Measurements from ENCODE around the gene GLIPR2. TPM values are rescaled to one million over a fixed set of nuclear protein-coding genes. Genes with fewer than 3 reads are reported as not detected.
A peak's percentile ranks its signal among the peaks of the same experiment; 100 is the strongest.

Gene GLIPR2
- total and polyA plus RNA-seq, 2 of the 13 experiments (the other 11 are each of a cell fraction or from before 2014, with no cell fraction given), result 0.08 to 0.42 TPM

DNA sequence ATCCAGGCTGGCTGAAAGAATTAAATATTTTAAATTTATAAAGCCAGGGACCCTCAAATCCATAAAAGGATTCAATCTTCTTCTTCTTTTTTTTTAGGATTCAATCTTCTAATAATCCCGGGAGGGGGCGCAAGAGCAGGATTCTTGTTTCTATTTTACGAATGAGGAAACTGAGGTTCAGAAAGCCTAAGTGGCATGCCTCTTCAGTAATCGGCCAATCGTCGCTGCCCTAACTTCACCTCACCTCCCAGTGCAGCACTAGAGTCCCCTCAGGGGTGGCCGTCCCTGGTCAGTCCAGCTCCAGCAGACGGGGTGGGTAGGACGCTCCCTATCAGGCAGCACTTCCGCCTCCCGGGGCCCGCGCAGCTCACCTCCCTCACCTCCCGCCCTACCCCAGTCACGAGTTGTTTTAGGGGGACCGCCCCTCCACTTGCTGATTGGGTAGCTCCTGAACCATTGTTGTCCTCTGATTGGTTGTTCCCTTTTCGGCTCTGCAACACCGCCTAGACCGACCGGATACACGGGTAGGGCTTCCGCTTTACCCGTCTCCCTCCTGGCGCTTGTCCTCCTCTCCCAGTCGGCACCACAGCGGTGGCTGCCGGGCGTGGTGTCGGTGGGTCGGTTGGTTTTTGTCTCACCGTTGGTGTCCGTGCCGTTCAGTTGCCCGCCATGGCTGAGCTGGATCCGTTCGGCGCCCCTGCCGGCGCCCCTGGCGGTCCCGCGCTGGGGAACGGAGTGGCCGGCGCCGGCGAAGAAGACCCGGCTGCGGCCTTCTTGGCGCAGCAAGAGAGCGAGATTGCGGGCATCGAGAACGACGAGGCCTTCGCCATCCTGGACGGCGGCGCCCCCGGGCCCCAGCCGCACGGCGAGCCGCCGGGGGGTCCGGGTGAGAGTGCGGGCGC lies 54.1 kb downstream of the GLIPR2 start, which contains the start of gene CLTA:
Gene CLTA, plus strand, starts transcription at position 534 of the 902 bp plus-strand sequence. Its CDS starts 136 bp downstream, at position 670.
- Histone ChIP-seq H3K4me1 (ENCODE audit: insufficient read depth, low read length) (peaks cover 36% of the 10 kb centered on the region), H3K27ac (ENCODE audit: extremely low read length, insufficient read depth, low read length) (peak within 1 kb of the TSS; percentile 76), H3K4me3 (replicated peaks in 1 of 3; ENCODE audit: insufficient read depth in 1 of 3, low read depth in 2 of 3, low read length in 3 of 3) (peak within 1 kb of the TSS; percentile 84 to 86 (median 85)), H3K9me3 (ENCODE audit: low read length) (no peaks in the 10 kb centered on the region), H3K36me3 (replicated peaks in 1 of 2; ENCODE audit: control insufficient read depth in 1 of 2, insufficient read depth in 2 of 2, low read length in 2 of 2) (0 out of 5 replicates have a peak, but pooled peaks cover 0 to 1% of the 10 kb centered on the region in 2 experiments), H3K27me3 (ENCODE audit: control insufficient read depth in 1 of 2, insufficient read depth in 2 of 2, low read length in 2 of 2) (no peaks in the 10 kb centered on the region; a peak in 1 of 5 replicates), H2AFZ (ENCODE audit: low read length) (peak within 1 kb of the TSS; percentile 96), H4K20me1 (ENCODE audit: insufficient read depth, low read length) (peaks cover 14% of the 10 kb centered on the region), H3K9ac (ENCODE audit: insufficient read depth, low read depth, low read length) (peak within 1 kb of the TSS; percentile 90), H3K79me2 (ENCODE audit: insufficient read depth, low read length) (peaks cover 38% of the 10 kb centered on the region), H3K4me2 (ENCODE audit: low read depth, low read length) (peak within 1 kb of the TSS; percentile 96)
- ChIA-PET CTCF (ENCODE audit: low intra/inter-chr PET ratio, low total read pairs) (no interaction called here), POLR2A (interaction anchor here (0.7 to 5.3 kb wide), 24 partner anchors 8 to 376 kb away, joined by 3 to 62 read pairs (median 5); partner anchors contain the start of gene GNE)
- ATAC-seq (peak; percentile 98), DNase-seq (ENCODE audit: low spot score) (peak; percentile 99), FAIRE-seq (peak; percentile 85)
- no TSS peak for BruUV-seq (replicated peaks)
- intact Hi-C loops (cut with micrococcal nuclease; ENCODE audit: unreplicated experiment) (no loop called here), in situ Hi-C loops (cut with HindIII; ENCODE audit: extremely low pct_ligation_motif_present, low pct_unique_long_range_greater_than_20kb) (no loop called here)
- WGBS (ENCODE audit: low lambda C conversion rate), result under 1% methylated on average over 26 of the region's 68 CpGs
- TF ChIP-seq, protein P1, sequence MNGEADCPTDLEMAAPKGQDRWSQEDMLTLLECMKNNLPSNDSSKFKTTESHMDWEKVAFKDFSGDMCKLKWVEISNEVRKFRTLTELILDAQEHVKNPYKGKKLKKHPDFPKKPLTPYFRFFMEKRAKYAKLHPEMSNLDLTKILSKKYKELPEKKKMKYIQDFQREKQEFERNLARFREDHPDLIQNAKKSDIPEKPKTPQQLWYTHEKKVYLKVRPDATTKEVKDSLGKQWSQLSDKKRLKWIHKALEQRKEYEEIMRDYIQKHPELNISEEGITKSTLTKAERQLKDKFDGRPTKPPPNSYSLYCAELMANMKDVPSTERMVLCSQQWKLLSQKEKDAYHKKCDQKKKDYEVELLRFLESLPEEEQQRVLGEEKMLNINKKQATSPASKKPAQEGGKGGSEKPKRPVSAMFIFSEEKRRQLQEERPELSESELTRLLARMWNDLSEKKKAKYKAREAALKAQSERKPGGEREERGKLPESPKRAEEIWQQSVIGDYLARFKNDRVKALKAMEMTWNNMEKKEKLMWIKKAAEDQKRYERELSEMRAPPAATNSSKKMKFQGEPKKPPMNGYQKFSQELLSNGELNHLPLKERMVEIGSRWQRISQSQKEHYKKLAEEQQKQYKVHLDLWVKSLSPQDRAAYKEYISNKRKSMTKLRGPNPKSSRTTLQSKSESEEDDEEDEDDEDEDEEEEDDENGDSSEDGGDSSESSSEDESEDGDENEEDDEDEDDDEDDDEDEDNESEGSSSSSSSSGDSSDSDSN (CRISPR knock-in tag; IDR thresholded peaks at IDR 0.05), result peak; percentile 89
- peak; percentile 34; the same call in 1 of the 2 replicates for TF ChIP-seq MEIS1 (CRISPR knock-in tag; IDR thresholded peaks at IDR 0.05; ENCODE audit: borderline replicate concordance)
- TF ChIP-seq NONO (IDR thresholded peaks at IDR 0.05), result no peak
- TF ChIP-seq NONO (CRISPR knock-in tag; conservative IDR thresholded peaks at IDR 0.05), result peak; percentile 75
- no peak for TF ChIP-seq ZNF83 (CRISPR knock-in tag; IDR thresholded peaks at IDR 0.05; ENCODE audit: borderline replicate concordance)
- no peak for TF ChIP-seq ZNF20 (CRISPR knock-in tag; IDR thresholded peaks at IDR 0.05)
- peak; percentile 75 for TF ChIP-seq ZNF503 (CRISPR knock-in tag; IDR thresholded peaks at IDR 0.05)
- TF ChIP-seq, protein P2, sequence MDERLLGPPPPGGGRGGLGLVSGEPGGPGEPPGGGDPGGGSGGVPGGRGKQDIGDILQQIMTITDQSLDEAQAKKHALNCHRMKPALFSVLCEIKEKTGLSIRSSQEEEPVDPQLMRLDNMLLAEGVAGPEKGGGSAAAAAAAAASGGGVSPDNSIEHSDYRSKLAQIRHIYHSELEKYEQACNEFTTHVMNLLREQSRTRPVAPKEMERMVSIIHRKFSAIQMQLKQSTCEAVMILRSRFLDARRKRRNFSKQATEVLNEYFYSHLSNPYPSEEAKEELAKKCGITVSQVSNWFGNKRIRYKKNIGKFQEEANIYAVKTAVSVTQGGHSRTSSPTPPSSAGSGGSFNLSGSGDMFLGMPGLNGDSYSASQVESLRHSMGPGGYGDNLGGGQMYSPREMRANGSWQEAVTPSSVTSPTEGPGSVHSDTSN (CRISPR knock-in tag; IDR thresholded peaks at IDR 0.05), result no peak
- peak; percentile 86; the same call in 1 of the 2 replicates for TF ChIP-seq SP4 (CRISPR knock-in tag; IDR thresholded peaks at IDR 0.05)
- TF ChIP-seq ZNF33A (CRISPR knock-in tag; IDR thresholded peaks at IDR 0.05; ENCODE audit: borderline replicate concordance), result no peak
- peak; percentile 96 for TF ChIP-seq ZFY (CRISPR knock-in tag; IDR thresholded peaks at IDR 0.05)
- peak; percentile 58 for TF ChIP-seq RXRA (CRISPR knock-in tag; IDR thresholded peaks at IDR 0.05)
- TF ChIP-seq, protein P3, sequence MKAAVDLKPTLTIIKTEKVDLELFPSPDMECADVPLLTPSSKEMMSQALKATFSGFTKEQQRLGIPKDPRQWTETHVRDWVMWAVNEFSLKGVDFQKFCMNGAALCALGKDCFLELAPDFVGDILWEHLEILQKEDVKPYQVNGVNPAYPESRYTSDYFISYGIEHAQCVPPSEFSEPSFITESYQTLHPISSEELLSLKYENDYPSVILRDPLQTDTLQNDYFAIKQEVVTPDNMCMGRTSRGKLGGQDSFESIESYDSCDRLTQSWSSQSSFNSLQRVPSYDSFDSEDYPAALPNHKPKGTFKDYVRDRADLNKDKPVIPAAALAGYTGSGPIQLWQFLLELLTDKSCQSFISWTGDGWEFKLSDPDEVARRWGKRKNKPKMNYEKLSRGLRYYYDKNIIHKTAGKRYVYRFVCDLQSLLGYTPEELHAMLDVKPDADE (CRISPR knock-in tag; IDR thresholded peaks at IDR 0.05), result peak; percentile 89
